KMS-11 (cell line): Measurements from ENCODE around the gene FMNL2.

Experiments
- H2AFZ ChIP-seq: fragments of 200-600 bp; sonication (generic); 2 replicates; pipeline ENCODE4 v1.6.1; 2016; ENCODE audit warnings: antibody characterized with exemption, mixed run types, low read depth
- H3K27ac ChIP-seq: fragments of 200-600 bp; sonication (generic); 2 replicates; pipeline ENCODE4 v1.6.1; 2016; ENCODE audit warnings: mild to moderate bottlenecking, mixed run types
- H3K27me3 ChIP-seq: fragments of 200-600 bp; sonication (generic); 2 replicates; pipeline ENCODE4 v1.6.1; 2017; ENCODE audit warnings: mild to moderate bottlenecking, low read depth, mixed run types, moderate library complexity; ENCODE audit not compliant: insufficient read depth
- H3K36me3 ChIP-seq: fragments of 200-600 bp; sonication (generic); 2 replicates; pipeline ENCODE4 v1.6.1; 2017; ENCODE audit warnings: mild to moderate bottlenecking, mixed run types; ENCODE audit not compliant: insufficient read depth
- H3K4me1 ChIP-seq: fragments of 200-600 bp; sonication (generic); 2 replicates; pipeline ENCODE4 v1.6.1; 2016; ENCODE audit warnings: mild to moderate bottlenecking, low read depth, mixed run types; ENCODE audit not compliant: poor library complexity, severe bottlenecking
- H3K4me2 ChIP-seq: fragments of 200-600 bp; sonication (generic); 2 replicates; pipeline ENCODE4 v1.7.0; 2016; ENCODE audit warnings: mild to moderate bottlenecking, mixed run types
- H3K4me3 ChIP-seq: fragments of 200-600 bp; sonication (generic); IDR thresholded peaks from 2 replicates; pipeline ENCODE4 v1.6.1; 2017; ENCODE audit warnings: low read depth, low read length, mixed read lengths; ENCODE audit not compliant: insufficient read depth
- H3K79me2 ChIP-seq: fragments of 200-600 bp; sonication (generic); 2 replicates; pipeline ENCODE4 v1.6.1; 2016; ENCODE audit warnings: low read depth, mixed run types; ENCODE audit not compliant: insufficient read depth
- H3K9ac ChIP-seq: fragments of 200-600 bp; sonication (generic); 2 replicates; pipeline ENCODE4 v1.6.1; 2016; ENCODE audit warnings: mild to moderate bottlenecking, mixed run types
- H4K20me1 ChIP-seq: fragments of 200-600 bp; sonication (generic); 2 replicates; pipeline ENCODE4 v1.6.1; 2016; ENCODE audit warnings: mild to moderate bottlenecking, mixed run types; ENCODE audit not compliant: insufficient read depth
- CTCF ChIP-seq: fragments of 200-600 bp; sonication (generic); conservative IDR thresholded peaks from 2 replicates; pipeline ENCODE4 v1.6.1; 2017; ENCODE audit warnings: low read depth, mild to moderate bottlenecking, antibody characterized with exemption, low read length, moderate library complexity, mixed read lengths

Gene FMNL2

GRCh38 chr2:152301131-152301530 lies 33.8 kb upstream of the FMNL2 start:
- no peak overlapping the region for H2AFZ ChIP-seq
- H3K4me1 ChIP-seq, result no peaks in the 10 kb centered on the region
- H3K36me3 ChIP-seq, result no peaks in the 10 kb centered on the region
- no peaks in the 10 kb centered on the region for H3K27me3 ChIP-seq
- H3K4me3 ChIP-seq, result no peak overlapping the region
- no peak overlapping the region for H3K9ac ChIP-seq
- H4K20me1 ChIP-seq, result no peaks in the 10 kb centered on the region
- H3K79me2 ChIP-seq, result no peaks in the 10 kb centered on the region
- H3K4me2 ChIP-seq, result no peak overlapping the region
- no peak for TF ChIP-seq CTCF
- no peak overlapping the region for H3K27ac ChIP-seq

- no peak overlapping the region for H3K27ac ChIP-seq
- no peaks in the 10 kb centered on the region for H3K36me3 ChIP-seq
- H3K9ac ChIP-seq, result no peak overlapping the region
- no peak overlapping the region for H3K4me3 ChIP-seq
- H3K4me2 ChIP-seq, result no peak overlapping the region
- no peak overlapping the region for H2AFZ ChIP-seq
- no peaks in the 10 kb centered on the region for H3K27me3 ChIP-seq
- H4K20me1 ChIP-seq, result no peaks in the 10 kb centered on the region
- no peaks in the 10 kb centered on the region for H3K79me2 ChIP-seq
- no peak for TF ChIP-seq CTCF
- no peaks in the 10 kb centered on the region for H3K4me1 ChIP-seq
These were observed 31.0 kb upstream of the FMNL2 start for GRCh38 chr2:152303951-152304350.

DNA sequence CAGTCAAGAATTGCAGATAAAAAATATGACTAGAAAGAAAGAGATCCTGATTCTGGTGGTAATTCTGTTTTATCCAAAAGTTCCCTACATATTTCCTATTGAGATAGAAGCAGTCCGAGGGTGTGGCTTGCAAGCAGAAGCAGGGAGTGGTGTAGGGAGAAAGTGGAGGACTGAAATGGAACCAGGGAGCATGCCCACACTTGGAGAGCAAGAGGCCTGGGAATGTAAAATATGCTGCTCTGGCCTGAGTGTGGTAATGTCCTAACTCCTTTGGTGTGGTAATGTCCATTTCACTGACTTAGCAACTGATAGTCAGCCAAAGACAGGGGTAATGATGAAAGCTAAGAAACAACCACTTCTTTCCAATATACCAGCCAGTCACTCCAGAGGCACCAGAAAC lies 30.1 kb upstream of the FMNL2 start:
- Histone ChIP-seq H2AFZ (no peak overlapping the region), H3K4me3 (no peak overlapping the region), H3K27me3 (no peaks in the 10 kb centered on the region), H3K27ac (no peak overlapping the region), H3K4me1 (no peaks in the 10 kb centered on the region), H3K36me3 (no peaks in the 10 kb centered on the region), H3K79me2 (no peaks in the 10 kb centered on the region), H3K9ac (no peak overlapping the region), H3K4me2 (no peak overlapping the region), H4K20me1 (no peaks in the 10 kb centered on the region)
- no peak for TF ChIP-seq CTCF

GRCh38 chr2:152307863-152308262 lies 27.1 kb upstream of the FMNL2 start:
- no peaks in the 10 kb centered on the region for H3K27me3 ChIP-seq
- H2AFZ ChIP-seq, result no peak overlapping the region
- H3K36me3 ChIP-seq, result no peaks in the 10 kb centered on the region
- H3K4me1 ChIP-seq, result no peaks in the 10 kb centered on the region
- H4K20me1 ChIP-seq, result no peaks in the 10 kb centered on the region
- no peaks in the 10 kb centered on the region for H3K79me2 ChIP-seq
- H3K4me3 ChIP-seq, result no peak overlapping the region
- H3K27ac ChIP-seq, result no peak overlapping the region
- TF ChIP-seq CTCF, result no peak
- H3K4me2 ChIP-seq, result no peak overlapping the region
- H3K9ac ChIP-seq, result no peak overlapping the region
